HG02852 (cell line): Measurements from ENCODE around the gene CREB3L1.
A peak's percentile ranks its signal among the peaks of the same experiment; 100 is the strongest.
"Not testable (repeated sequence)": the region's sequence is repeated elsewhere in the genome, so short reads cannot be mapped to it uniquely, and the experiment has no call there.

Experiments
- ATAC-seq: cut with Tn5 transposase; IDR thresholded peaks from one replicate; pipeline ENCODE4 v1.9.1; 2021; ENCODE audit warnings: mild to moderate bottlenecking, moderate library complexity; ENCODE audit not compliant: unreplicated experiment

Gene CREB3L1

DNA sequence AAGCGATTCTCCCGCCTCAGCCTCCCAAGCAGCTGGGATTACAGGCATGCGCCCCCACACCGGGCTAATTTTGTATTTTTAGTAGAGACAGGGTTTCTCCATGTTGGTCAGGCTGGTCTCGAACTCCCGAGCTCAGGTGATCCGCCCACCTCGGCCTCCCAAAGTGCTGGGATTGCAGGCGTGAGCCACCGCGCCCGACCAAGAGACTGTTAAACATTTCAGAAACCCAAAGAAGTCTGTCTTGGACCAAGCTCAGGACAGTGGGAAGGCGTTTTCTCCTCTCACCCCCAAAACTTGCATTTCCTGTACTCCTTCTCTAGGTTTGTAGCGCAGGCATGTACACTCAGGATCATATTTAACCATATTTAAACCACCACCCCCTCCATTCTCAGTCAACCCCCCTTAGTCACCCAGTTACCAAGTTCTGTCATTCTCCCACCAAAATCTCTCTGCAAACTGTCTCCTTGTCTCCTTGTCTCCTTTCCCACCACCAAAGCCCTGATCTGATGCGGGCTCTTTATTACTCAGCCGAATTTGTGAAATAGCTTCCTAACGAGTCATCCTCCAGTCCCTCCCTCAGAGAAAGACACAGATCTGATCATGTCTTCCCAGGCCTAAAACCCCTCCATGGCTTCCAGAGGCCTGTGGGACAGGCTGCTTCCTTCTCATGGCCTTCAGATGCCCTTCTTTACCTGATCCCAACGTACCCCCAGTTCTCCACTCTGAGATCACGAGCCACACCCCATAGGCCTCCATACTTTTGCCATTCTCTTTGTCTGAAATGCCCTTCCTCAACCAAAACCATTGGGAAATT, 29.0 kb upstream of the CREB3L1 start:
- no peak for ATAC-seq

DNA sequence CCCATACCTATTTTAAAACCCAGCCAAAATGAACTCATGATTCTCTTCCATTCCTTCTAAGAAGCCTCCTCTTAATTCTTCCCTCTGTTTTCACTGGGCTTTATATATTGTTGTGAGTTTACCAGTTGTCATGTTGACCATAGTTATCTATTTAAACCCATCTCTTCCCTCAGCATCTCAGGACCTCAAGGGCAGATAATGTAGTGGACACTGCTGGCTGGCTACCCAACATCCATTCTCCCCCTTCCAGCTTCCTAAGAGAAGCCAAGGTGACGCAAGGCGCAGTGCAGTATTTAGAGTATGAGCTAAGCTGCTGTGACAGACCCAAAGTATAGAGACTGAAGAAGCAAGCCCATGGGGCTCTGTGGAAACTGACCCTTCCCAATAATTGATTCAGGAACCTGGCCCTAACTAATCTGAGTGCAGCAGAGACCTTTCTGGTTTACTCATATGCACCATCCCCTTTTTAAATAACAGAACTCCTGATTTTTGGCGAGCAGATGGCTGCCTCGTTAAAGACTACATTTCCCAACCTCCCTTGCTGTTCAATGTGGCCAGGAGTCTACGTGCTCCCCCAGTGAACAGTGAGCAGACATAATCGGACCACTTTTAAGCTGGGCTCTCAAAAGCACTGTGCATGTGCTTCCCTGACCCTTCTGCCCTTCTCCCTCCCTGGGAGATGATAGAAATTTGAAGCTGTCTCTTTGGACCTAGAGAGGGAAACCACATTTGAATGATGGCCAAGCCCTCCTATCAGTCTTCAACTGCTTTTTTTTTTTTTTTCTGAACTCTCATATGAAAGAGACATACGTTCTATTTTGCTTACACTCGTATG, 28.1 kb upstream of the CREB3L1 start:
- no peak for ATAC-seq

GRCh38 chr11:46249938-46250744, 27.3 kb upstream of the CREB3L1 start:
- no peak for ATAC-seq

DNA sequence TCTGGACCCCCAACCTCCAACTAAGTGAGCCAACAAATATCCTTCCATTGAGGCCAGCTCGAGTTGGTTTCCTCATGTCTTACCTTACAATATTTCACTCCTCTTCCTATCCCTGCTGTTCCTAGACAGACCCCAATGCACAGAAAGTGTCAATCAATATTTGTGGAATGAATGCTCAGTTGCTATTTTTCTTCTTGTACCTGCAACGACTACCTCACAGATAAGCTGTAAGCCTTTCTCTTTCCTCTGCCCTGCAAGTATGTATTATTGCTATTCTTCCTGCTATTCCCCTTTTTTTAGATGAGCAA, 26.8 kb upstream of the CREB3L1 start:
- ATAC-seq, result no peak

DNA sequence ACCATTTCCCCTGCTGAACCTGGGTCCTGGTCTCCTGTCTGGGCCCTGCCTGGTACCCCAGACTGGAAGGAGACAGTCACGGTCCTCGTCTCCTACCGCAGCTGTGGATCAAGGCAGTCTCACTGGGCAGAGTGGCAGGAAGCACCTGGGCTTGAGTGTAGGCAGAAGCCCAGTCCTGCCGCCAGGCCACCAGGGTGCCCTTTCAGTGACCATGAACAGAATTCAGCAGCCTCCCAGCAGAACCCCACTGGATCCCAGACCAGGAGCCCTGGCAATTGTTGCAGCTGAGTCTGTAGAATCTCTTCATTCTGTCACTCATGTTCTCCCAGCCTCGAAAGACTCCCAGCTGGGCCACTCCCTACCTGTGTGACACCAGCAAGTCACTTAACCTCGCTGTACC, 25.5 kb upstream of the CREB3L1 start:
- no peak for ATAC-seq

DNA sequence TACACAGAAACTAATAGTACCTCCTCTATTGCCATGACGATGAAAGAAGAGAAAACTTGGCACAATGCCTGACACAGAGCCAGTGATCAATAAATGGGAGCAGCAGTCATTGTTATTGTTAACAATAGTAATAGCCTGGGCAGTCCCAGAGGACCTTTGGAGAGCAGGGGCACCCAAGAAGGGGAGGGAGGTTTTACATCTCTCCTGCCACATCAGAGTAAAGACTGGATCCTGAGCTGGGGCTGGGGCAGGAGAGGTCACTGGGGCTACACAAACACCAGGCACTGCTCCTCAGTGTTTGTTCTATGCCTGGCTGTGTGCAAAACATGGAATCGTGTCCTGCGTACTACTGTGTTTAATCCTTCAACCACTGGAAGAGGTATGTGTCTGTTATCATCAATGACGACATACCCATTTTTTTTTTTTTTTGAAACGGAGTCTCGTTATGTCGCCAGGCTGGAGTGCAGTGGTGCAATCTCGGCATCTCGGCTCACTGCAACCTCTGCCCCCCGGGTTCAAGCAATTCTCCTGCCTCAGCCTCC, 25.0 kb upstream of the CREB3L1 start:
- no peak for ATAC-seq

GRCh38 chr11:46253258-46254132, 24.0 kb upstream of the CREB3L1 start:
- no peak for ATAC-seq

GRCh38 chr11:46254133-46254491, 23.4 kb upstream of the CREB3L1 start:
- ATAC-seq, result no peak

DNA sequence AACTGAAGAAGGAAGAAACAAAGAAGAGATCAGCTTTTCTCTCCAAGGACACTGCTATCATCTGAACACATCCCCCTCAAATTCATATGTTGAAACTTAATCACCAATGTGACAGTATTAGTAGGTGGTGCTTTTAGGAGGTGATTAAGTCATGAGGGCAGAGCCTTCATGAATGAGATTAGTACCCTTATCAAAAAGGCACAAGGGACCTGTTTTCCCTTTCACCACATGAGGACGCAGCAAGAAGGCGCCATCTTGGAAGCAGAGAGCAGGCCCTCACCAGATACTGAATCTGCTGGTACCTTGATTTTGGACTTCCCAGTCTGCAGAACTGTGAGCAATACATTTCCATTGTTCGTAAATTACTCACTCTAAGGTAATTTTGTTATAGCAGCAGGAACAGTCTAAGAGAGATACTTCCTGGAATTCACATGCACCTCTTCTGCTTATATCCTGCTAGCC, 20.9 kb upstream of the CREB3L1 start:
- ATAC-seq, result no peak

DNA sequence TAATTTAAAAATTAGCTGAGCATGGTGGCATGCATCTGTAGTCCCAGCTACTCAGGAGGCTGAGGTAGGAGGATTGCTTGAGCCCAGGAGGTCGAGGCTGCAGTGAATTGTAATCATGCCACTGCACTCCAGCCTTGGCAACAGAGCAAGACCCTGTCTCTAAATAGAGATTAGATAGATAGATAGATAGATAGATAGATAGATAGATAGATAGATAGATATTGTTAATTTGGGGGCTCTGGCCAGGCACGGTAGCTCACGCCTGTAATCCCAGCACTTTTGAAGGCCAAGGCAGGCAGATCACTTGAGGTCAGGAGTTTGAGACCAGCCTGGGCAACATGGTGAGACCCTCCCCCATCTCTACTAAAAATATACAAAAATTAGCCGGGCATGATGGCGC, 18.1 kb upstream of the CREB3L1 start:
- ATAC-seq, result not testable (repeated sequence)

GRCh38 chr11:46259971-46260560, 17.4 kb upstream of the CREB3L1 start:
- no peak for ATAC-seq

DNA sequence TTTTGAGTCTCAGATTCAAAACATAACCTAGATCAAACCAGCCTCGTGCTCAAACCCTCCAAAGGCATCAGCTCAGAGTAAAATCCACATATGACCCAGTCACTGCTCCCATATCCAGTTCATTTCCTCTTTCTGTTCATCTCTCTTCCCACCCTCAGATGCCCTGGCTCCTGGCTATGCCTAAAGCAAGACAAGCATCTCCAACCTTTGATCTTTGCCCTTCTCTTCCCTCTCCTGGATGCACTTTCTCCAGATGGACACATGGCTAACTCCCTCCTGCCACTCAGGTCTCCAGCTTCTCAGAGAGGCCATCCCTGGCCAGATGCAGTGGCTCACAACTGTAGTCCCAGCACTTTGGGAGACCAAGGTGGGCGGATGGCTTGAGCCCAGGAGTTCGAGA, 14.3 kb upstream of the CREB3L1 start:
- no peak for ATAC-seq

- no peak for ATAC-seq
Measured at GRCh38 chr11:46264030-46264429, 13.4 kb upstream of the CREB3L1 start.

DNA sequence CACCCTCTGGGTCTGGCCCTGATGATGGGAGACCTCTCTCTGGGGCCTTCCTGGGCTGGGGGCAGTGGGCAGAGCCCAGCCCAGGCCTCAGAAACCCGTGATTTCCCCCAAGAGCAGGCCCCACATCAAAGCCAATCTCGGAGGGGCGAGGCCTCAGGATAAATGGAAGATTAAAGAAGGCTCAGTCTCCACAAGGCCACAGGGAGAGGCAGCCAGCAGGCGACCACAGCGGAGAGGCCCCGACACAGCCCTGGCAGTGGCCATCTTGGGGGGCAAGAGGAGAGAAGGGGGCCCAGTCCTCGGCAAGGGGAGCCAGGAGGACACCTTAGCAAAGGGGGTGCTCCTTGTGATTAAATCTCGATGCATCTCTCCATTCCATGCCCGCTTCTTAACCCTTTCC, 12.5 kb upstream of the CREB3L1 start:
- no peak for ATAC-seq

GRCh38 chr11:46265764-46266163, 11.7 kb upstream of the CREB3L1 start:
- peak; percentile 5 for ATAC-seq

DNA sequence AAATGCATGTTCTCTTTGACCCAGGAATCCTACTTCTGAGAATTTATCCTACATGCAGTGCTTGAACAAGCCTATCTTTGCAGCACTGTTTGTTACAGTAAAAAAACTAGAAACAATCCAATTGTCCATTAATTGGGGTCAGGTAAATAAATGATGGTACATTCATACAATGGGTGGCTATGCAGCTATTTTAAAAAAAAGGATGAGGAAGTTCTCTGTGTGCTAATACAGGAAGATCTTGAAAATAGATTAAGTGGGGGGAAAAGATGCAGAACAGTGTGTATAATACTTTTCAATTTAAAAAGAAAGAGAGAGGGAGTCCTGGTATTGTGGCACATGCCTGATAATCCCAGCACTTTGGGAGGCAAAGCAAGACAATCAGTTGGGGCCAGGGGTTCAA, 9.5 kb upstream of the CREB3L1 start:
- no peak for ATAC-seq

DNA sequence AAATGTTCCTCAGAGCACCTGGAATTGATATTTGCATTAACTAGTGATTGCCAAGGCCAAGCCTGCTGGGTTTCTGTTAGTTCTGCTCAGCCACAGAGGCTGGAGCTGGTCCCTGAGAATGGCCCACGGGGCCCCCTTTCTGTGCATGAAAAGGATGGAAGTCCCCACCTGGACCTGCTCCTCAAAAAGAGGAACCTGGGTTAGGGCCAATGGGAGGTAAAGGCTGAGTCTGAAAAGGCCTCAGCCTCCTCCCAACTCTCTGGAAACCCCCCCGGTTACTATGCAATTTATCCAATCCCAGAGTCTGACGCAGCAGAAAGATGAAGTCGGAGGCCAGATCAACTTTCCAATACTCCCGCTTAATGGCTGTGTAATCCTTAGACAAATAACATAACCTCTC, 6.8 kb upstream of the CREB3L1 start:
- no peak for ATAC-seq

DNA sequence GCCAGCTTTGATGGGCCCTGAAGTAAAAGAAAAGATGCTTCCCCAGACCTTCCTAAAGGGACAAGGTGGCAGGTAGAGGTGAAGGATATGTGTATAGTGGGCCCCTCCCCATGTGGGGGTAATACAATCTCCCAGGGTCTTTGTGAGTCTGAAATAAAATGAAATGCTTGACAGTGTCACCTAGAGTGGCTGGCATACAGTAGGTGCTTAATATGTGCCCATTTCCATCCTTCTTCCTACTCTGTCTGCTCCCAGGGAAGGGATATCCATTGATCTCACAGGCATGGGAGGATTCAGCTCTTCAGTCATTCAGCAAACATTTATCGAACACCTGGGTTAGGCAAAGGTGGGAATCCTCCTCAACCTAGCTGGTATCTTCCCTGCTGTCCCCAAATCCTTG, 6.1 kb upstream of the CREB3L1 start:
- ATAC-seq, result no peak

DNA sequence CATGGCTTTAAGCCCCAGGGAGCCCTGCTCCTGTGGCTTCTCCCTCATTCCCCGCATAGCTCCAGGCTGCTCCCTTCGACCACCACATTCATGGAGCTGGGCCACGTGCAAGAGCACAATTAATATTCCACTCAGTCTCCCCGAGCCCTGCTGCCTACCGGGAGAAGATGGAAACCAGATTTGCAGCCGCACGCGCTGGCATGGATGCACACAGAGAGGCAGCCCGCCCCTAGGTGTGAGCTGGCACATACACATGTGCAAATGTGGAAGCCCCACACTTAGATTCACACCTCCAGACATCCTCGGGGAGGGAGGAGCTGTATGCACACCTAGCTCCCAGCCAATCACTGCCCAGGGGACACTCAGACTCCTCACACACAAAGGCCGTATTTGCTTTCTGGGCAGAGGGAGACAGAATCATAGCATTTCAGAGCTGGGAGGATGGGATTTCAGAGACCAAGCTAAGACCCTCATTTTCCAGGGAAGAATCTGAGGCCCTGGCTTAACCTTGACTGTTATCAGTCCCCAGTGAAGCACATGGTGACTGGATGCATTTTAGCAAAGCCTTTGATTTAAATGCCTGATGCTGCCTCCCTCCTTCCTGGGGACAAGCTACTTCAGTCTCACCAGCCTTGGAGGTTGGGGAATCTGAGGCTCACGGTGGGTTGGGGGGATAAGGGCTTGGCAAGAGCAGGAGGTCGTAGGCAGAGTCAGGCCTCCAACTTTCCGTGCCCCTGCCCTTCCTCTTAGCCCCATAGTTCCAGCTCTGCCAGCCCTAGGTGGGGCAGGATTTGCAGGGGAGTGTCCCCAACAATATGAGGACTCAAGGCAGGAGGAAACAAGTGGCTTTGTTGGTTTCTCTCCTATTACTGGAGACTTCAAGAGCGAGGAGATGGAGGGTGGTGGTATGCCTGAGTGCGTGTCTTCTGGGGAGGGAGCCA, 5.3 kb upstream of the CREB3L1 start:
- ATAC-seq, result no peak
